T-cell (primary cell): ENCODE data around the gene CETN3. TPM values are rescaled to one million over a fixed set of nuclear protein-coding genes. Genes with fewer than 3 reads are reported as not detected.

Source experiments
- total RNA-seq, 35 experiments: library from RNA in 6 of 35; stranded (reverse) in 6 of 35; fragments of 120-200 nt in 1 of 35; gene quantifications; one replicate each; pipeline versions ENCODE4 v1.2.1 to v1.2.4 and lab custom pipeline; 2013 to 2026

The CETN3 gene
- total RNA-seq, 5 donors from 2014 or later (not counting 1 experiment from before 2014, with no cell fraction given): 6.9 to 17.6 (median 15.8) TPM

Other genes starting within 250 kb of the CETN3 start
- 10 to 100 TPM in 2 of 5 donors, 1 to 10 TPM in 3; 6.0 to 13.0 (median 9.8) TPM for gene MBLAC2, start 65.0 kb upstream of the CETN3 start, total RNA-seq
- gene POLR3G, start 65.1 kb upstream of the CETN3 start, total RNA-seq: 1 to 10 TPM in 3 of 5 donors, under 1 TPM in 2; 0.84 to 2.3 (median 1.6) TPM
- gene LYSMD3, start 119.8 kb upstream of the CETN3 start, total RNA-seq: 10 to 100 TPM; 18.4 to 28.9 (median 21.5) TPM
- 1 to 10 TPM in 3 of 5 donors, under 1 TPM in 1, not detected in 1; 0.68 to 1.6 (median 1.2) TPM for gene ADGRV1, start 149.0 kb upstream of the CETN3 start, total RNA-seq